NB4 (cell line): ENCODE data around the gene RASL11A.
"Not testable (repeated sequence)": the region's sequence is repeated elsewhere in the genome, so short reads cannot be mapped to it uniquely, and the experiment has no call there.

Experiments
- DNase-seq: peaks from one replicate; pipeline ENCODE4 v3.0.0; 2010; ENCODE audit warnings: low read depth
- H3K4me3 ChIP-seq: one replicate; pipeline ENCODE4 v1.5.1; 2011; ENCODE audit warnings: mild to moderate bottlenecking, low read depth, low read length, moderate library complexity
- CTCF ChIP-seq: IDR thresholded peaks from one replicate; pipeline ENCODE4 v1.5.1; 2012; ENCODE audit warnings: low read depth, low read length
- MYC ChIP-seq: IDR thresholded peaks from 2 replicates; pipeline ENCODE4 v1.6.1; 2011; ENCODE audit warnings: low read depth, low read length
- POLR2A ChIP-seq: IDR thresholded peaks from 2 replicates; pipeline ENCODE4 v1.6.1; 2011; ENCODE audit warnings: mild to moderate bottlenecking; ENCODE audit not compliant: insufficient read length; ENCODE audit errors: extremely low read depth
- TF ChIP-seq, protein P1 (sequence below): IDR thresholded peaks from 2 replicates; pipeline ENCODE4 v1.6.1; 2011; ENCODE audit warnings: low read depth, low read length

The RASL11A gene

DNA sequence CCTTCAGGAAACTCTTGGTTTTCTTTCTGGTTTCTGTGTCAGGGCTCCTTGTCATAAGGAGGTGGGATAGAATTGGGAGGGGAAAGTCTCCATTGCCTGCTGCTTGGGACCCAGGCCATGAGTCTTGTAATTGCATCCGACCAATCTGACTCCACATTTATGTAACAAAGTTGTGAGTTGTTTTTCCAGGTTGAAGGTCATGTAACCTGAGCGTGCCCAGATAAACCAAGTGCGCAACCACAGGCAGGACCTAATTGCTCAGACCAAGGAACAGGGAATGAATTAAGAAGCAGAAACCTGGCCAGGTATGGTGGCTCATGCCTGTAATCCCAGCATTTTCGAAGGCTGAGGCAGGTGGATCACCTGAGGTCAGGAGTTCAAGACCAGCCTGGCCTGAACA is 17.8 kb downstream of the RASL11A start:
- DNase-seq: no peak
- TF ChIP-seq MYC: no peak
- TF ChIP-seq POLR2A: no peak
- TF ChIP-seq CTCF: no peak
- TF ChIP-seq, protein P1, sequence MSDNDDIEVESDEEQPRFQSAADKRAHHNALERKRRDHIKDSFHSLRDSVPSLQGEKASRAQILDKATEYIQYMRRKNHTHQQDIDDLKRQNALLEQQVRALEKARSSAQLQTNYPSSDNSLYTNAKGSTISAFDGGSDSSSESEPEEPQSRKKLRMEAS: no peak
- H3K4me3 ChIP-seq: no peak overlapping the region

DNA sequence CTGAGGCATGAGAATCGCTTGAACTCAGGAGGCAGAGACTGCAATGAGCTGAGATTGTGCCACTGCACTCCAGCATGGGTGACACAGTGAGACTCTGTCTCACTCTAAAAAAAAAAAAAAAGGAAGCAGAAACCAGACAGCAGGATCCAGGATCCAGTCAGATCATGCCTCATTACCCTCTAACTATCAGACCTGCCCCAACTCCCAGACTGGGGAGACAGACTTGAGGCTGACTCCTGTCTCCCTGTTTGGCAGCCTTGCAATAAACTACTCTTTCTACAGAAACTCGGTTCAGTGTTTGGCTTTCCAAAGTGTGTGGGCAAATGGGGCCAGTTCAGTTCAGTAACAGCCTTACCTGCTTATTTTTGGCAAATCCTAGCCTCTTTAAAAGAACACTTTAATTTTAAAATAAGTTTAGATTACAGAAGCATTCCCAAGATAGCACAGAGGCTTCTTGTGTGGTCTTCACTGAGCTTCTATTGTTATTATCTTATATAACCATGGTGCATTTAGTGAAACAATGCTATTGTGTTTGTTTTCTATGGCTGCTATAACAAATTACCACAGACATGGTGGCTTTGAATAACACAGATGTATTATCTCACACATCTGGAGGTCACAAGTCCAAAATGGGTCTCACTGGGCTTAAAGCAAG is 18.5 kb downstream of the RASL11A start:
- DNase-seq: no peak
- no peak for TF ChIP-seq POLR2A
- TF ChIP-seq CTCF: no peak
- TF ChIP-seq, protein P1: no peak
- no peak for TF ChIP-seq MYC
- H3K4me3 ChIP-seq: no peak overlapping the region

GRCh38 chr13:27290715-27291114 is 20.1 kb downstream of the RASL11A start:
- TF ChIP-seq POLR2A (no peak), CTCF (no peak), MYC (no peak)
- TF ChIP-seq, protein P1: no peak
- no peak for DNase-seq
- H3K4me3 ChIP-seq: no peak overlapping the region

- not testable (repeated sequence) for DNase-seq, H3K4me3 ChIP-seq
Measured at GRCh38 chr13:27291967-27292366, 21.3 kb downstream of the RASL11A start.

- DNase-seq: no peak
- no peak for TF ChIP-seq POLR2A
- no peak for TF ChIP-seq MYC
- TF ChIP-seq CTCF: no peak
- TF ChIP-seq, protein P1: no peak
- H3K4me3 ChIP-seq: no peak overlapping the region
Measured at GRCh38 chr13:27293076-27293691, 22.6 kb downstream of the RASL11A start.

DNA sequence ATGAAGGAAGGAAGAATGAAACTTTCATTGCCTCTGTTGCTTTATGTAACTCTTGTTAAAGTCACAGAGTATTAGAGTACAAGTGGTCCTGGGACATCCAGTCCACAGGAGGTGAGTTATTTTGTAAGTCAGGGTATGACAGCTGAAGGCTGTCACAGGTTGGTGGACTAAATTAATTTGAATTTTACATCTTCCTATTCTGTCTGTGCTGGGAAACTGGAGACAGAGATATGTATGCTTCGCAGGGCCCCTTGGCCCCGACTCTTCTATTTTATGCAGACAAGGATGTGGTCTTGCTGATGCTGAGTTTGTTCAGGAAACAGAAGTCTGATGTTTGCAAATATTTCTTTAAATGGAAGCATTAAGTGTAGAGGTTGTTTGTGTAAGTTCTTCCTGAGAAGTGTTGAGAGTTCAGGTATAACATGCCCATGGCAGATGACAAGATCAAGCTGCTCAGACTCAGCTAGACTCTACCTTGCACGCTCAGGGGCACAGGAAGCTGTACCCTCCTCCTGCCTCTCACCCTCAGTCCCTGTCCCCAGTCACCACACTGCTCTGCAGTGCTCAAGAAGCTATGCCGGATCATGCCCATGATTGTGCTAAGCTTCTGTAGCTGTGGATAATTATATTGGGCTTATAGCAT is 23.4 kb downstream of the RASL11A start:
- TF ChIP-seq, protein P1: no peak
- TF ChIP-seq MYC (no peak), POLR2A (no peak), CTCF (no peak)
- H3K4me3 ChIP-seq: no peak overlapping the region
- DNase-seq: no peak
